Ovary (tissue), 3 donors: ENCODE results near the gene HYAL3.
"Not testable (repeated sequence)": the region's sequence is repeated elsewhere in the genome, so short reads cannot be mapped to it uniquely, and the experiment has no call there.

ENCODE experiments used
- CTCF ChIP-seq, 3 donors: fragments of 450-650 bp in 2 of 3; fragments of 200-600 bp in 1 of 3; IDR thresholded peaks; one replicate each; pipeline versions ENCODE4 v1.5.1 to v1.8.0; 2016 to 2022; ENCODE audit warnings: antibody characterized with exemption in 3 of 3, mild to moderate bottlenecking in 1 of 3
- POLR2A ChIP-seq: fragments of 450-650 bp; IDR thresholded peaks from one replicate; pipeline ENCODE4 v1.6.1; 2017; ENCODE audit warnings: antibody characterized with exemption, mild to moderate bottlenecking, moderate library complexity
- donor health status: DM: no; HTN: no; CAD: no.

- TF ChIP-seq CTCF (IDR thresholded peaks at IDR 0.05); POLR2A: not testable (repeated sequence)
These were observed 26.7 kb downstream of the HYAL3 start for GRCh38 chr3:50272538-50272910.
